Activated CD4-positive, alpha-beta T cell treated with anti-CD3 and anti-CD28 coated beads for 4 hours (primary cell): ENCODE data around the gene HSPB9.

Experiments
- DNase-seq, 2 donors: peaks; one replicate each; pipeline ENCODE4 v3.0.0-alpha.2; 2020

HSPB9 gene

DNA sequence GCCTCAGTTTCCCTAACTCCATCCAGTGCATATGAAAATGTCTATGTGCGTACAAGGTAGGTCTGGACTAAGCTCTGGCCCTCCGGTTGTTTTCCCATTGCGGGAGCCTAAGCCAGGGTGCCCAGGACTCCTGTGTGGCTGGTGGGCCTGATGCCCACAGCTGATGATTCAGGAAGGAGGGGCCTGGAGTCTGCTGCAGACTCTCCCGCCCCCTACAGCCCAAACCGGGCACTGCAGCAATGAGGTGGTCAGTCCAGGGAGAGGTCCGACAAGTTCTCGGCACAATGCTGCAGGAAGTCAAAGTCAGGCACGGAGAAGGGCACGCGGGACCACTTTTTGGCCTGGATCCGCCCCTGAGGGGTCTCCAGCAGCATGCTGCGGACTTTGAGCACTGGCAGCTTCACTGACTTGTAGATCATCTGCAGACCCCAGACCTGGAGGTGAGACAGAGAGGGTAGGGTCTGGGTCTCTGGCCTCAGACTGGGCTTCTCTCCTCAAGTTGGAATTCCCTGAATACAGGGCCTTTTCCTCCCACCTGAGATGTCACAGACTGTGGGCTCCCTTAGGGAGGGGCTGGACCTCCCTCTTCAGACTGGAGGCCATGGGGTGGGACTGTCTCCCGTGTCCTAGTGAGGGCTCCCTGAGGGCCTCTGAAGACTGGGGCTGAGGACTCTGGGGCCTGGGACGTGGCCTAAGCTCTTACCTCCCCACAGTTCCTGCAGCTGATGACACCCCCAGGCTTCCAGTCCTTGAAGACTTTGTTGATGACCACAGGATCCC is 20.9 kb upstream of the HSPB9 start:
- DNase-seq = peak; percentile 36 to 51

DNA sequence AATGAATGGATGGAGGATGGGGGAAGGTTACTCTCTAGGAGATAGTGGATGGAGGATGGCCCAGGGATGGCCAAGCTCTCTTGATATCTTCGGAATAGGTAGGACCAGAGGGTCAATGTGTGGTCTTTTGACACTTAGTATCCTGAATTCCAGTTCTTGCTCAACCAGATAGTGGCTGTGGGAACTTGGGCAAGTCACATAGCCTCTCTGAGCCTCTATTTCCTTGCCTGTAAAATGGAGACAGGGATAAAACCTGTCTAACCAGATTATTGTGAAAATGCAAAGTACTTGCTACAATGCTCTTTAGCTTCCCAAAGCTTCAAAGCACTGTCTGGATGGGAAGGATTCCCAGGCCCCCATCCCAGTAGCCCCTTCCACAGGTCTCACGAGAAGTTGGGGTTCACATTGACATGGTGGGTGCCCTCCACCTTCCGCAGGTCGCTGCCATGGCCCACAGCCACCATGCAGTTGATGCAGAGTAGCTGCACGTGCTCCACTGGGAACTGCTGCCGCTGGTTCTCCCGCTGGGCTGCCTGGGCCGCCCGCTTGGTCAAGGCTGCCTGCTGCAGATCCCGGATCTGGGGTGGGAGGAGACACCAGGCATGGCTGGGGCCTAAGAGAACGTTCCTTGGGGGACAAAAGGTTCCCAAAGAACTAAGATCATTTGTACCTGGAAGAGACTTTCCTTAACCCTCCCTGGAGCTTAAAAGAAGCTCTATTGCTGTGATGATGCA is 19.2 kb upstream of the HSPB9 start:
- DNase-seq = no peak

DNA sequence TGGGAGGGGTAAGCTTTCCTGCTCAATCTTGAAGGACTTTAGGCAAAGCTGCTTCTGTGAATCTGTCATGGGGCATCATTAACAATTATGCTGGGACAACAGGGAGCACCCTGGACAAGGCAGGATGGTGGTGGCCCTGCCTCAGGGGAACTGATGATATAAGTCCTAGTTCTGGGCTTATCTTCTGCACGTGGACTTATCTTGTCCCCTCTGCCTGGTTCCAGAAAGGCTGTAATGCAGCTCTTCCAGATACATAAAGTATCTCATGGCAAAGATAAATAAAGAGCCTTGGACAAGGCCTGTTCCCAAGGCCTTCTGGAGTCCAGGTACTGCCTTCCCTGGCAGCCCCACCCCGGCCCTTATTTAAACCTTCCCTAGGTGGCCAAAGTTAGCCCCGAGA is 18.3 kb upstream of the HSPB9 start:
- no peak for DNase-seq

- DNase-seq = no peak
Measured at GRCh38 chr17:42106009-42106408, 16.6 kb upstream of the HSPB9 start.

DNA sequence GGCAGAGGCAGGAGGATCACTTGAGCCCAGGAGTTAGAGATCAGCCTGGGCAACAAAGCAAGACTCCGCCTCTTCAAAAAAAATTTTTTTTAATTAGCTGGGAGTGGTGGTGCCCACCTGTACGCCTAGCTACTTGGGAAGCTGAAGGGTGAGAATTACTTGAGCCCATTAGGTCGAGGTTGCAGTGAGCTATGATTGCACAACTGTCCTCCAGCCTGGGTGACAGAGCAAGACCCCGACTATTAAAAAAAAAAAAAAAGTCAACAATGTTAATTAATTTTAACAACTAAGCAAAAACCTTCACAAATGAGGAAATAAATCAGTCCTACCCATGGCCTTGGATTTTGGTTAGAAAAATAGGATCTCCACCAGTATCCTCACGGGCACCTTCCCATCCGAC is 15.5 kb upstream of the HSPB9 start:
- DNase-seq = no peak

- peak; percentile 92 to 95 for DNase-seq
Measured at GRCh38 chr17:42107597-42108576, 14.7 kb upstream of the HSPB9 start.

GRCh38 chr17:42109086-42109485 is 13.5 kb upstream of the HSPB9 start:
- DNase-seq = no peak

GRCh38 chr17:42110301-42111264 is 12.0 kb upstream of the HSPB9 start:
- no peak for DNase-seq

DNA sequence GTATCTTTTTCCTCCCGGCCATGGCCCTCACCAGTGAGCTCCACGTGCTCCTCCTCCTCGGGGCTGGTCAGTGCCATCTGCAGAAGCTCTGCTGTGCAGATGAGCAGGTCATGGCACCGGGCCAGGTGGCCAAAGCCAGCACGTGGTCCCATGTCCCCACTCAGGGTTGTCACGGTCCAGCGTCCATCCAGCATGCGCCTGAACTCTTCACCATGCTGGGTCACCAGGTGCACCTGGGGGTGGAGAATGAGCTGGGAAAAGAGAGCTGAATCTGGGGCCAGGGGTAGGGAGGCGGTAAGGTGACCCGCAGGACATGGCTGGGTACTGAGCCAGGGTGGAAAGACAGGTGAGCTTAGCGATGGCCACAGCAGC is 11.4 kb upstream of the HSPB9 start:
- DNase-seq = no peak

GRCh38 chr17:42111871-42112551 is 10.6 kb upstream of the HSPB9 start:
- DNase-seq = no peak

GRCh38 chr17:42112552-42113176 is 9.9 kb upstream of the HSPB9 start, which contains the start of gene DHX58:
TSS of gene DHX58 (minus strand) at chr17:42112714. CDS start at chr17:42111892, 822 bp downstream.
- DNase-seq = peak; percentile 73

GRCh38 chr17:42113293-42114069 is 9.1 kb upstream of the HSPB9 start:
- no peak for DNase-seq

DNA sequence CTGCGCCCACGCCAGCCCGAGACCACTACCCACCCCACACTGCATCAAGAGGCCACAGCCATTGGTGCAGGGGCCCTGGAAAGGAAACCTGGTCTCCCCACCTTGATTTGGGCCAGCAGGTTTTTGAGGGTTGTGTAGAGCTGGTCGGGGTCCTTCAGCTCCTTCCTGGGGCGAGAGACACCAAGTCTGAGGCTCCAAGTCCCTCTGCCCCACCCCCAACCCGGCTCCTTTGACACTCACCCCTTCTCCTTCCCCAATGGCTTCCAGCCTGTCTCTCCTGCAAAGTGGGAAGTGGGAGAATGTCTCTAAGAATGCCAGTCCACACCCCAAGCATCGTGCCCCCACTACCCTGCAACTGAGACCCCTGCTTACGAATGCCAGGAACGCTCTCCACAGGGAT is 8.5 kb upstream of the HSPB9 start:
- DNase-seq = no peak

- DNase-seq = peak; percentile 80 to 86
Measured at GRCh38 chr17:42116705-42117396, 5.8 kb upstream of the HSPB9 start.

DNA sequence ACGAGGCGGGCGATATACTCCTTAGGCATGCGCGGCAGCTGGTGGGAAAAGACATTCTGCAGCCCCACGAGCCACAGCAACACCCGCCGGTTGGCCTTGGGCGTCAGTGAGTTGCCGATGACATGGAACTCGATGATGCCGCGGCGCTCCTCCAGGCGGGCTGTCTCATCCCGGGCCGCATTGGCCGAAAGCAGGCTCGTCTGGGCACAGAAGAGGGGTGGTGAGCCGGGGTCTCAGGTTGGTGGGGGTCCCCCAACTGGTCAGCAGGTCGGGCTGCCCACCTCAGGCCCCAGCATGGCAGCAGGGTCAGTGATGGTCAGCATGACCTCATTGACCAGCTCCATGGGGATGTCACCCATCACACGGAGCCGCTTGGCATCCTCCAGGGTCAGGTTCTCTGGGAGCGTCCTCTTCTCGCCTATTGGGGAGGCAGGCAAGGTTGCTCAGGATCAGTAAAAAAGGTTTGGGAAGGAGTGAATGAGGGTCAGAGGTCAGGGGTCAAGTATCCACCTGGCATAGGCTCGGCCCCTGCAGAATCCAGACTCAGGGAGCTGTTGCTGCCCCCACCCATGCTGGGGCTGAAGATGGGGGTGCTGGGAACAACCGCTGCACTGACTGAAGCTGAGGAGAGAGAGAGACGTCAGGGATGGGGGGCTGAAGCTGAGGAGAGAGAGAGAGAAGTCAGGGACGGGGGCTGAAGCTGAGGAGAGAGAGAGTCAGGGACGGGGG is 5.0 kb upstream of the HSPB9 start:
- DNase-seq = no peak

GRCh38 chr17:42118126-42118510 is 4.5 kb upstream of the HSPB9 start:
- no peak for DNase-seq

DNA sequence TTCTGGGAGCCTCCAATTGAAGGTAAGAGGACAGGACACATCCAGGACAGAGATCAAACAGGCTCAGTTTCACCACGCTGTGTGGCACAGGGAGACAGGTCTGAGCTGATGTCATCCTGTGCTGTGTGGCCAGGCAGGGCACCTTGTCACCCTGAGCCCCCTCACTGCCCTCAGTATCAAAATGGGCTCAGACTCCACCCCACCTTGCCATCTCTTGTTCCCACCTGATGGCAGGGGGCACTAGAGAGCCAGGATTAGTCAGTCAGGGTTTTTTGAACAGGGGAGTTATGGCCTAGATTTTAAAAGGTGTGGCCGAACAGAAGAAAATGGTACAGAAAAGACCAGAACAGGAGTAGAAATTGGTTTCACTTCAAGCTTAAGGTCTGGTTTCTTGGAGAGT is 4.1 kb upstream of the HSPB9 start:
- DNase-seq = peak; percentile 41 to 54

DNA sequence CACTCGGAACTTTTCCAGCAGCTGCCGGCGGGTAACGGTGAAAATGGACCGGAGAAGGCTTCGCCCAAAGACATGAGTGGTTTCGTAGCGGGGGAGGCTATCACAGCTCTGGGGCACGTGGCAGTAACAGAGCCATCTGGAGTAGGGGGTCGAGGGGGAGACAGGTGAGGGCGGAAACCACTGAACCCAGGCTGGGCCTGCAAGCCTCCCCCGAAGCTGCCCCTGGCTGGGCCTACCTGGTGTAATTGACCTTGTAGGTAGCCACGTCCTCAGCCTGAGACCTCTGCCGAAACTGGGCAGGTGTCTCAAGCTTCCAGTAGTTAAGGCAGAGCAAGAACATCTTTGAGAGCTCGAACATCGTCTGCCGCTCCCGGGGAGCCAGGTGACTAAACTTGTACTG is 3.3 kb upstream of the HSPB9 start:
- no peak for DNase-seq
